H9 (cell line): ENCODE measurements around the gene NEURL1B. TPM values are rescaled to one million over a fixed set of nuclear protein-coding genes. Genes with fewer than 3 reads are reported as not detected.

ENCODE experiments used
- DNase-seq: peaks from one replicate; pipeline ENCODE4 v3.0.0-alpha.2; 2017
- H2AFZ ChIP-seq: one replicate; pipeline ENCODE4 v1.6.1; 2013; ENCODE audit warnings: mild to moderate bottlenecking, low read length, control low read depth, moderate library complexity
- H2AK5ac ChIP-seq: 2 replicates; pipeline ENCODE4 v1.6.1; 2013; ENCODE audit warnings: low read length, control low read depth, mixed read lengths; ENCODE audit not compliant: insufficient read length
- H2BK120ac ChIP-seq: one replicate; pipeline ENCODE4 v1.6.1; 2013; ENCODE audit warnings: low read depth, mild to moderate bottlenecking, low read length, control low read depth, inconsistent platforms; ENCODE audit not compliant: poor library complexity, severe bottlenecking
- H2BK12ac ChIP-seq: 2 replicates; pipeline ENCODE4 v1.6.1; 2013; ENCODE audit warnings: low read length, control low read depth, mixed read lengths, low read depth; ENCODE audit not compliant: insufficient read length
- H2BK15ac ChIP-seq: 2 replicates; pipeline ENCODE4 v1.6.1; 2013; ENCODE audit warnings: low read depth, low read length, control low read depth
- H2BK20ac ChIP-seq: one replicate; pipeline ENCODE4 v1.6.1; 2013; ENCODE audit warnings: low read depth, mild to moderate bottlenecking, low read length, control low read depth, inconsistent platforms; ENCODE audit not compliant: poor library complexity, severe bottlenecking
- H2BK5ac ChIP-seq: 2 replicates; pipeline ENCODE4 v1.6.1; 2013; ENCODE audit warnings: low read length, control low read depth, mixed read lengths; ENCODE audit not compliant: insufficient read length
- H3K14ac ChIP-seq: 2 replicates; pipeline ENCODE4 v1.6.1; 2013; ENCODE audit warnings: low read length, control low read depth; ENCODE audit not compliant: insufficient read depth
- H3K18ac ChIP-seq: 2 replicates; pipeline ENCODE4 v1.6.1; 2013; ENCODE audit warnings: low read depth, mild to moderate bottlenecking, mixed read lengths, low read length, control low read depth; ENCODE audit not compliant: insufficient read length
- H3K23ac ChIP-seq: 2 replicates; pipeline ENCODE4 v1.6.1; 2013; ENCODE audit warnings: low read length, control low read depth, mixed read lengths, low read depth; ENCODE audit not compliant: insufficient read length
- H3K23me2 ChIP-seq: 2 replicates; pipeline ENCODE4 v1.6.1; 2013; ENCODE audit warnings: low read depth, mild to moderate bottlenecking, mixed read lengths, low read length, control low read depth; ENCODE audit not compliant: insufficient read length, poor library complexity, severe bottlenecking
- H3K27ac ChIP-seq: 2 replicates; pipeline ENCODE4 v1.5.1; 2013; ENCODE audit warnings: low read length, control low read depth, mixed read lengths, low read depth; ENCODE audit not compliant: insufficient read length
- H3K27me3 ChIP-seq: 2 replicates; pipeline ENCODE4 v1.6.1; 2013; ENCODE audit warnings: low read length, control low read depth, inconsistent platforms; ENCODE audit not compliant: insufficient read depth
- H3K4ac ChIP-seq: 2 replicates; pipeline ENCODE4 v1.6.1; 2013; ENCODE audit warnings: low read depth, mild to moderate bottlenecking, control low read depth, inconsistent platforms, low read length, moderate library complexity
- H3K4me1 ChIP-seq: 2 replicates; pipeline ENCODE4 v1.6.1; 2013; ENCODE audit warnings: low read length, control low read depth, inconsistent platforms; ENCODE audit not compliant: insufficient read depth
- H3K4me2 ChIP-seq: 2 replicates; pipeline ENCODE4 v1.6.1; 2013; ENCODE audit warnings: low read length, control low read depth, mixed read lengths; ENCODE audit not compliant: insufficient read length, insufficient read depth
- H3K56ac ChIP-seq: 2 replicates; pipeline ENCODE4 v1.6.1; 2013; ENCODE audit warnings: low read depth, mild to moderate bottlenecking, mixed read lengths, low read length, control low read depth; ENCODE audit not compliant: insufficient read length
- H3K79me1 ChIP-seq: 2 replicates; pipeline ENCODE4 v1.6.1; 2013; ENCODE audit warnings: low read depth, mild to moderate bottlenecking, moderate library complexity, low read length, control low read depth, inconsistent platforms; ENCODE audit not compliant: insufficient read depth, poor library complexity, severe bottlenecking
- H3K79me2 ChIP-seq: 2 replicates; pipeline ENCODE4 v1.6.1; 2013; ENCODE audit warnings: low read length, control low read depth, inconsistent platforms; ENCODE audit not compliant: insufficient read depth
- H3K9ac ChIP-seq: 2 replicates; pipeline ENCODE4 v1.6.1; 2013; ENCODE audit warnings: low read length, control low read depth, mixed read lengths; ENCODE audit not compliant: insufficient read length; ENCODE audit errors: extremely low read depth
- H3K9me3 ChIP-seq: one replicate; pipeline ENCODE4 v1.6.1; 2013; ENCODE audit warnings: low read depth, low read length, inconsistent platforms; ENCODE audit not compliant: control insufficient read depth
- H3T11ph ChIP-seq: one replicate; pipeline ENCODE4 v1.6.1; 2013; ENCODE audit warnings: mild to moderate bottlenecking, low read length, control low read depth, inconsistent platforms
- H4K20me1 ChIP-seq: one replicate; pipeline ENCODE4 v1.6.1; 2013; ENCODE audit not compliant: control insufficient read depth, insufficient read length, insufficient read depth
- H4K5ac ChIP-seq: 2 replicates; pipeline ENCODE4 v1.6.1; 2013; ENCODE audit warnings: low read depth, mild to moderate bottlenecking, mixed read lengths, low read length, control low read depth; ENCODE audit not compliant: insufficient read length
- H4K8ac ChIP-seq: replicated peaks from 2 replicates; pipeline ENCODE4 v1.6.1; 2013; ENCODE audit warnings: low read length, control low read depth, mixed read lengths, low read depth; ENCODE audit not compliant: insufficient read length
- H4K91ac ChIP-seq: 2 replicates; pipeline ENCODE4 v1.6.1; 2013; ENCODE audit warnings: low read depth, mild to moderate bottlenecking, moderate library complexity, mixed read lengths, low read length, control low read depth; ENCODE audit not compliant: insufficient read length
- H3K27ac Mint-ChIP-seq, 3 experiments: 2 replicates in 2 of 3; 3 replicates in 1 of 3; pipeline ENCODE4 v1.8.0; 2020 to 2021; ENCODE audit warnings: mixed read lengths in 3 of 3, mild to moderate bottlenecking in 1 of 3, moderate library complexity in 1 of 3
- H3K27me3 Mint-ChIP-seq: 2 replicates; pipeline ENCODE4 v1.8.0; 2021; ENCODE audit warnings: low read depth, mild to moderate bottlenecking, moderate library complexity, mixed read lengths
- H3K36me3 Mint-ChIP-seq, 3 experiments: 2 replicates in 2 of 3; 3 replicates in 1 of 3; pipeline ENCODE4 v1.8.0; 2020 to 2021; ENCODE audit warnings: low read depth in 3 of 3, mixed read lengths in 3 of 3; ENCODE audit not compliant: insufficient read depth in 1 of 3
- H3K4me1 Mint-ChIP-seq, 2 experiments: 2 replicates each; pipeline ENCODE4 v1.8.0; 2020; ENCODE audit warnings: mixed read lengths in 2 of 2
- H3K4me3 Mint-ChIP-seq, 2 experiments: 2 replicates in 1 of 2; 3 replicates in 1 of 2; pipeline ENCODE4 v1.8.0; 2020 to 2021; ENCODE audit warnings: mild to moderate bottlenecking in 2 of 2, mixed read lengths in 2 of 2, moderate library complexity in 1 of 2
- H3K9me3 Mint-ChIP-seq, 2 experiments: 2 replicates in 1 of 2; 3 replicates in 1 of 2; pipeline ENCODE4 v1.8.0; 2020; ENCODE audit warnings: mild to moderate bottlenecking in 2 of 2, mixed read lengths in 2 of 2, moderate library complexity in 1 of 2
- CTCF ChIP-seq: fragments of 200-600 bp; sonication (generic); conservative IDR thresholded peaks from 3 replicates; pipeline ENCODE4 v1.8.0; 2021; ENCODE audit warnings: antibody characterized with exemption, mild to moderate bottlenecking
- WGBS: extraction: QIAGEN DNeasy Blood & Tissue Kit; methylation state at CpG from one replicate; pipeline ENCODE4 v1.1.7; 2013; ENCODE audit warnings: missing lambda C conversion rate, low lambda C conversion rate, mixed read lengths; ENCODE audit not compliant: insufficient read length; ENCODE audit errors: extremely low coverage; 5-methylcytosine and 5-hydroxymethylcytosine counted together
- total RNA-seq: library from RNA; stranded (reverse); gene quantifications from 2 replicates; pipeline ENCODE4 v1.2.1, GENCODE V29; 2021

NEURL1B gene
- total RNA-seq, 1 experiment from 2014 or later = 3.6 TPM

GRCh38 chr5:172636279-172637050, 4.6 kb upstream of the NEURL1B start:
- TF ChIP-seq CTCF = no peak
- Histone ChIP-seq H3K27ac (no peak overlapping the region), H4K91ac (no peak overlapping the region), H2AK5ac (no peak overlapping the region), H3T11ph (no peak overlapping the region), H4K8ac (no peak overlapping the region), H3K18ac (no peak overlapping the region), H3K9me3 (no peaks in the 10 kb centered on the region), H3K4ac (no peak overlapping the region), H3K4me1 (no peaks in the 10 kb centered on the region), H2BK120ac (no peak overlapping the region), H2BK20ac (no peak overlapping the region), H2AFZ (no peak overlapping the region), H2BK5ac (no peak overlapping the region), H3K4me2 (no peak overlapping the region), H4K5ac (no peak overlapping the region), H3K23ac (no peak overlapping the region), H3K9ac (no peak overlapping the region), H3K79me2 (no peaks in the 10 kb centered on the region), H2BK15ac (no peak overlapping the region), H3K14ac (no peak overlapping the region), H4K20me1 (no peaks in the 10 kb centered on the region), H3K79me1 (no peaks in the 10 kb centered on the region), H3K56ac (no peak overlapping the region), H3K27me3 (peaks cover 2% of the 10 kb centered on the region; the same call in 1 of the 2 replicates), H3K23me2 (peaks cover 5% of the 10 kb centered on the region), H2BK12ac (no peak overlapping the region)
- Mint-ChIP-seq H3K27ac (no peak overlapping the region), H3K36me3 (peaks cover 0 to 2% (median 0%) of the 10 kb centered on the region in 3 experiments; a peak in 2 of 7 replicates), H3K27me3 (peaks cover 28% of the 10 kb centered on the region), H3K4me3 (no peak overlapping the region), H3K4me1 (peaks cover 17 to 21% of the 10 kb centered on the region in 2 experiments), H3K9me3 (no peaks in the 10 kb centered on the region)
- no peak for DNase-seq
- WGBS = no CpG with 5 or more reads among the region's 11 CpGs
